Lower leg skin (tissue), 4 donors: ENCODE measurements around the gene KRT16. TPM values are rescaled to one million over a fixed set of nuclear protein-coding genes. Genes with fewer than 3 reads are reported as not detected.
"Not testable (repeated sequence)": the region's sequence is repeated elsewhere in the genome, so short reads cannot be mapped to it uniquely, and the experiment has no call there.

Experiments used
- DNase-seq, 2 donors: peaks; one replicate each; pipeline ENCODE4 v3.0.0-alpha.2; 2019; ENCODE audit warnings: low spot score in 2 of 2
- H3K4me3 ChIP-seq: fragments of 200-600 bp; sonication (generic); 2 replicates; pipeline ENCODE4 v1.5.1; 2017; ENCODE audit warnings: mild to moderate bottlenecking, low read depth; ENCODE audit not compliant: poor library complexity, severe bottlenecking
- POLR2A ChIP-seq, 2 donors: fragments of 450-650 bp; IDR thresholded peaks; one replicate each; pipeline ENCODE4 v1.6.1; 2016 to 2017; ENCODE audit warnings: antibody characterized with exemption in 2 of 2, mild to moderate bottlenecking in 1 of 2, moderate library complexity in 1 of 2
- WGBS, 2 donors: methylation state at CpG; one replicate each; pipeline ENCODE4 v1.1.5; 2018; 5-methylcytosine and 5-hydroxymethylcytosine counted together
- intact Hi-C: fragments of 100-400 bp; cut with DNase I; formaldehyde crosslinking; loops from one replicate; pipeline ENCODE4 v1.15.0; 2023; ENCODE audit warnings: low total_unique reads
- total RNA-seq, 4 donors: library from RNA; depleted of rRNA; stranded (reverse); fragments of >200 nt; gene quantifications; one replicate each; pipeline ENCODE4 v1.1.0, GENCODE V29; 2016
- TF ChIP-seq, protein P1 (sequence below), 3 donors: fragments of 450-650 bp; IDR thresholded peaks; one replicate each; pipeline ENCODE4 v1.5.1; 2016; ENCODE audit warnings: antibody characterized with exemption in 3 of 3, mild to moderate bottlenecking in 3 of 3, moderate library complexity in 2 of 3

Gene KRT16
- total RNA-seq, 4 donors from 2014 or later, result 79.2 to 447 (median 81.8) TPM

DNA sequence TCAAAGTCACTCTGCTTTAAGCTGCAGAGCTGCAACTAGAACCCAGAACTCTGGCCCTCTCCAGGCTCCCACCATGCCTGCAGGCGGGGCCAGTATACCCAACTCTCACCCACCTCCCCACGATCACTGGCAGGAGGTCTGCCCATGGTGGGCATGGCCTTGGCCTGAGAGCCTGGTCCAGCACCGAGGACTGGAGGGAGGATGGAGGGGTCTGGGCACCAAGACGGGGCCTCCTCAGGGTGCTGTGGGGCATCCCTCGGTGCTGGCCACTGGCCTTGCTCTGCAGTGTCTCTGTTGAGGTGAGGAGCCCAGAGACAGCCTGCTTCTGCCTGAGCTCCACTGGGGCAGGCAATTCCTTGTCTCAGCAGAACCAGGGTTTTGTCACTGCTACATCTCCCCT lies 1.5 kb upstream of the KRT16 start:
- no peak for DNase-seq
- 92 to 93% methylated on average over 3 to 5 of the region's 5 CpGs for WGBS, 2 donors
- TF ChIP-seq POLR2A (IDR thresholded peaks at IDR 0.05), result no peak
- TF ChIP-seq, protein P1, sequence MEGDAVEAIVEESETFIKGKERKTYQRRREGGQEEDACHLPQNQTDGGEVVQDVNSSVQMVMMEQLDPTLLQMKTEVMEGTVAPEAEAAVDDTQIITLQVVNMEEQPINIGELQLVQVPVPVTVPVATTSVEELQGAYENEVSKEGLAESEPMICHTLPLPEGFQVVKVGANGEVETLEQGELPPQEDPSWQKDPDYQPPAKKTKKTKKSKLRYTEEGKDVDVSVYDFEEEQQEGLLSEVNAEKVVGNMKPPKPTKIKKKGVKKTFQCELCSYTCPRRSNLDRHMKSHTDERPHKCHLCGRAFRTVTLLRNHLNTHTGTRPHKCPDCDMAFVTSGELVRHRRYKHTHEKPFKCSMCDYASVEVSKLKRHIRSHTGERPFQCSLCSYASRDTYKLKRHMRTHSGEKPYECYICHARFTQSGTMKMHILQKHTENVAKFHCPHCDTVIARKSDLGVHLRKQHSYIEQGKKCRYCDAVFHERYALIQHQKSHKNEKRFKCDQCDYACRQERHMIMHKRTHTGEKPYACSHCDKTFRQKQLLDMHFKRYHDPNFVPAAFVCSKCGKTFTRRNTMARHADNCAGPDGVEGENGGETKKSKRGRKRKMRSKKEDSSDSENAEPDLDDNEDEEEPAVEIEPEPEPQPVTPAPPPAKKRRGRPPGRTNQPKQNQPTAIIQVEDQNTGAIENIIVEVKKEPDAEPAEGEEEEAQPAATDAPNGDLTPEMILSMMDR (IDR thresholded peaks at IDR 0.05), result no peak
- no peak overlapping the region for H3K4me3 ChIP-seq
- intact Hi-C loops, result no loop called here

DNA sequence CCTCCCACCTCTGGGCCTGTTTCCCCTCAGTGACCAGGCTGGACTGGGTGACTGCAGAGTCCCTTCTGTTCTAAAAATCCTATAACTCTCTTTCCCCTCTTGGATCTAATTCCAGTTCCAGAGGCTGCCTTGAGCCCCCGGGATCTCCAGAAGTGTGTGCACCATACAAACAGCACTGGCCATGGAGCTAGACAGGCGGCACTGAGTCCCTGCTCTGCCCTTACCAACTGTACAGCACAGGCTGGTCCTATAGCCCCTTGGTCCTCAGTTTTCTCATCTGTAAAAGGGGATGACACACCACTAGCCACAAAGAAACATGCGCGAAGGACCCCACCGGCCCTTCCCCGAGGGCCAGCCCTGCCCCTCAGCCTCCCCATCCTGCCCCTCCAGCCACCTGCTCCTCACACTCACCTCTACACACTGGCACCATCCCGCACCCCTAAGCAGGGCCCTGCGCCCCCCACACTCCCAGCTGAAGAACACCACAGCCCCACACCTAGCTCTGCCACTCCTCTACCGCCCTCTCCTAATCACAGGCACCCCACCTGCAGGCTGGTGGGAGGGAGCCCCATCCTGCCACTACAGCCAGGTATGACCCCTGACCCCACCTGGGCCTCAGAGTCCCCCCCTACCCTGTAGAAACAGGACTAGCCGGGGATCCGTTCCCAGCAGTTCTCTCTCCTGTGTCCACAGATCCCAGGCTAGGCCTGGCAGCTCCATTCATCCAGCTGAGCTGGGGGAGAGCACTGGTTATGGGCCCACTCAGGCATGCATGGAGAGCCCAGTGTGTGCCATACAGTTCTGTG lies 913 bp upstream of the KRT16 start:
- no peak for DNase-seq
- intact Hi-C loops, result no loop called here
- WGBS, 2 donors, result 74 to 84% methylated on average over 11 of the region's 11 CpGs
- TF ChIP-seq, protein P1 (IDR thresholded peaks at IDR 0.05), result no peak
- TF ChIP-seq POLR2A (IDR thresholded peaks at IDR 0.05), result no peak
- no peak overlapping the region for H3K4me3 ChIP-seq

DNA sequence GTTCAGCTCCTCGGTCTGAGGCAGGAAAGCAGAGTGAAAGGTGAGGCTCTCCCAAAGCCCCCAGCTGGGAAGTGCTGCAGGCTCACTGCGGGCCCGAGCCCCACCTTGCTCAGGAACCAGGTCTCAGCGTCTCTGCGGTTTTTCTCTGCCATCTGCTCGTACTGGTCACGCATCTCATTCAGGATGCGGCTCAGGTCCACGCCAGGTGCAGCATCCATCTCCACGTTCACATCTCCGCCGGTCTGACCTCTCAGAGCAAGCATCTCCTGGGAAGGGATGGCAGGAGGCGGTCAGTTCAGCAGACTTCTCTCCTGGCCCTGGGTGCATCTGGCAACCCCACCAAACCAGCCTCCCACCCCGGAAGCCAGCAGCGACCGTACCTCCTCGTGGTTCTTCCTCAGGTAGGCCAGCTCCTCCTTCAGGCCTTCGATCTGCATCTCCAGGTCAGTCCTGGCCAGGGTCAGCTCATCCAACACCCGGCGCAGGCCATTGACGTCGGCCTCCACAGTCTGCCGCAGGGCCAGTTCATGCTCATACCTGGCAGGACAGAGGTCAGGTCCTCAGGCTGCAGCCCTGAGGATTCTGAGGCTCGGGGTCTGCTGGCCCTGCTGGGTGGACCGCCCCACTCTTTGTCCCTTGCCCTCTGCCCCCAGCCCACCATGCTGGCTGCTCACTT lies 1.5 kb downstream of the KRT16 start:
- TF ChIP-seq POLR2A (IDR thresholded peaks at IDR 0.05), result no peak
- DNase-seq, result no peak
- WGBS, 2 donors, result 88 to 93% methylated on average over 24 to 25 of the region's 25 CpGs
- H3K4me3 ChIP-seq, result no peak overlapping the region
- intact Hi-C loops, result no loop called here

DNA sequence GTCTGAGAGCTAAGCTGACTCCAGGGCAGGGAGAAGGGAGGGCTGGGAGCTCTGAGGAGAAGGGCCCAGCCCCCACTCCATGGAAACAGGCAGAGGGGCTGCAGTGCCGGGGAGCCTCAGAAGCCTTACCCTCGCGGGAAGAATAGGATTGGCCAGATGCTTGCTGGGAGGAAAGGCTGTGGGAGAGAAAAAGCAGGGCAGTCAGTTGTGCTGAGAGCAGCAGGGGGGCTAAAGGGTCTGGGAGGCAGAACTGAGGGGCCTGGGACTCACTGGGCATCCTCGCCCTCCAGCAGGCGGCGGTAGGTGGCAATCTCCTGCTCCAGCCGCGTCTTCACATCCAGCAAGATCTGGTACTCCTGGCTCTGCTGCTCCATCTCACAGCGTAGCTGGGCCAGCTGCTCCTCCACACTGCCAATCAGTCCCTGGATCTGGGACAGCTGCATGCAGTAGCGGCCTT lies 2.5 kb downstream of the KRT16 start:
- H3K4me3 ChIP-seq, intact Hi-C loops, DNase-seq: not testable (repeated sequence)
- 40 to 46% methylated on average over 10 of the region's 10 CpGs for WGBS, 2 donors

DNA sequence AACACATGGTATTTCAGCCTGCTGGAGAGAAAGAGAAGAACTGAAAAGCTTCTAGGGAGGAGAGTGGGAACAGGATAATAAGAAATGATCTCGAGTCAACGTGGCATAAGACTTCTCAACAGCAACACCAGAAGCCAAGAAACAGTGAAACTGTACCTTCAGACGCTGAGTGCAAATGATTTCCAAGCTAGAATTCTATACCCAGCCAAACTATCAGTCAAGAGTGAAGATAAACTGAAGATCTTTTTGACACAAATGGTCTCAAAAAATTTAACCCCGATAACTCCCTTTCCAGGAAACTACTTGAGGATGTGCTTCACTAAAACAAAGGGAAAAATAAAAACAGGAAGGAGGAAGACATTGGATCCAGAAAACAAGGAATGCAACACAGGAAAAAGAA lies 5.6 kb downstream of the KRT16 start:
- WGBS, 2 donors, result 67 to 83% methylated on average over 4 of the region's 4 CpGs
- H3K4me3 ChIP-seq, DNase-seq, intact Hi-C loops: not testable (repeated sequence)

DNA sequence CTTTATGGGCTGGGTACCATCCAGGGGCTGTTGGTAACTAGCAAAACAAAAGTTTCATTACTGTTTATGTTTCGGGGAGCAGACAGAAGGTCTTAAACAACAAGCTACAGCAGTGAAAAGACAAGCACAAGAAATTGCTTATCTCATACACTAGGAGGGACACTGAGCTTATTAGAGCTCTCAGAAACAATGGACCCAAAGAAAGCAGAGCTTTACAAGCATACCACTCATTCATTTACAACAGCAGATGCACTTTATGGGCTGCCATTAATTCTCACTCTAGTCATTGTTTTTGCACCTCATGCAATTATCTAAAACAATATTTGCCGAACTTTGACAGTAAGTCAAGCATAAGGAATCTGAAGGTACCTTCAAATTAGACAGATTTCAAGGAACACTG lies 10.0 kb downstream of the KRT16 start:
- DNase-seq, result no peak
- H3K4me3 ChIP-seq, result no peak overlapping the region
- intact Hi-C loops, result no loop called here
- no peak for TF ChIP-seq POLR2A (IDR thresholded peaks at IDR 0.05)
- TF ChIP-seq, protein P1 (IDR thresholded peaks at IDR 0.05), result no peak
- 70 to 75% methylated on average over 2 of the region's 2 CpGs for WGBS, 2 donors

DNA sequence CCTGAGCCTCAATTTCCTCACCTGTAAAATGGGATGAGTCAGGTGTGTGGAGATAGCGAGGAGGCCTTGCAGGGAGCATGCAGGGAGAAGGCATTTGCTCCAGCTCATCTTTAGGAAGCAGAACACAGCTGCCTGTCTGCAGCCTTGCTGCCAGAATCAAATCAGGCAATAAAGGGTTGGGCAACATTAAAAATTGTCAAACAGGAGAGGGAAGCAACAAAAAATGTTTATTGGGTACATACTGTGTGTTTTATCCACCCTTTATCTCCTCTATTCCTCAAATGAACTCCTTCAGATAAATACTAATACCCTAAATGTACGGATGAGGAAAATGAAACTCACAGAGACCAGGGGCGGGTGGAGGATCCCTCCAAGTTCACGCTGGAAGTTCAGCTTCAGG lies 12.2 kb downstream of the KRT16 start:
- DNase-seq, result no peak
- H3K4me3 ChIP-seq, result no peak overlapping the region
- 69 to 72% methylated on average over 4 of the region's 4 CpGs for WGBS, 2 donors
- no peak for TF ChIP-seq POLR2A (IDR thresholded peaks at IDR 0.05)
- intact Hi-C loops, result no loop called here
